H9 (cell line): ENCODE data around the gene ZNF275. TPM values are rescaled to one million over a fixed set of nuclear protein-coding genes. Genes with fewer than 3 reads are reported as not detected.

Source experiments
- DNase-seq: peaks from one replicate; pipeline ENCODE4 v3.0.0-alpha.2; 2017
- H2AFZ ChIP-seq: one replicate; pipeline ENCODE4 v1.6.1; 2013; ENCODE audit warnings: mild to moderate bottlenecking, low read length, control low read depth, moderate library complexity
- H2AK5ac ChIP-seq: 2 replicates; pipeline ENCODE4 v1.6.1; 2013; ENCODE audit warnings: low read length, control low read depth, mixed read lengths; ENCODE audit not compliant: insufficient read length
- H2BK120ac ChIP-seq: one replicate; pipeline ENCODE4 v1.6.1; 2013; ENCODE audit warnings: low read depth, mild to moderate bottlenecking, low read length, control low read depth, inconsistent platforms; ENCODE audit not compliant: poor library complexity, severe bottlenecking
- H2BK12ac ChIP-seq: 2 replicates; pipeline ENCODE4 v1.6.1; 2013; ENCODE audit warnings: low read length, control low read depth, mixed read lengths, low read depth; ENCODE audit not compliant: insufficient read length
- H2BK15ac ChIP-seq: 2 replicates; pipeline ENCODE4 v1.6.1; 2013; ENCODE audit warnings: low read depth, low read length, control low read depth
- H2BK20ac ChIP-seq: one replicate; pipeline ENCODE4 v1.6.1; 2013; ENCODE audit warnings: low read depth, mild to moderate bottlenecking, low read length, control low read depth, inconsistent platforms; ENCODE audit not compliant: poor library complexity, severe bottlenecking
- H2BK5ac ChIP-seq: 2 replicates; pipeline ENCODE4 v1.6.1; 2013; ENCODE audit warnings: low read length, control low read depth, mixed read lengths; ENCODE audit not compliant: insufficient read length
- H3K14ac ChIP-seq: 2 replicates; pipeline ENCODE4 v1.6.1; 2013; ENCODE audit warnings: low read length, control low read depth; ENCODE audit not compliant: insufficient read depth
- H3K18ac ChIP-seq: 2 replicates; pipeline ENCODE4 v1.6.1; 2013; ENCODE audit warnings: low read depth, mild to moderate bottlenecking, mixed read lengths, low read length, control low read depth; ENCODE audit not compliant: insufficient read length
- H3K23ac ChIP-seq: 2 replicates; pipeline ENCODE4 v1.6.1; 2013; ENCODE audit warnings: low read length, control low read depth, mixed read lengths, low read depth; ENCODE audit not compliant: insufficient read length
- H3K23me2 ChIP-seq: 2 replicates; pipeline ENCODE4 v1.6.1; 2013; ENCODE audit warnings: low read depth, mild to moderate bottlenecking, mixed read lengths, low read length, control low read depth; ENCODE audit not compliant: insufficient read length, poor library complexity, severe bottlenecking
- H3K27ac ChIP-seq: 2 replicates; pipeline ENCODE4 v1.5.1; 2013; ENCODE audit warnings: low read length, control low read depth, mixed read lengths, low read depth; ENCODE audit not compliant: insufficient read length
- H3K27me3 ChIP-seq: 2 replicates; pipeline ENCODE4 v1.6.1; 2013; ENCODE audit warnings: low read length, control low read depth, inconsistent platforms; ENCODE audit not compliant: insufficient read depth
- H3K4ac ChIP-seq: 2 replicates; pipeline ENCODE4 v1.6.1; 2013; ENCODE audit warnings: low read depth, mild to moderate bottlenecking, control low read depth, inconsistent platforms, low read length, moderate library complexity
- H3K4me1 ChIP-seq: 2 replicates; pipeline ENCODE4 v1.6.1; 2013; ENCODE audit warnings: low read length, control low read depth, inconsistent platforms; ENCODE audit not compliant: insufficient read depth
- H3K4me2 ChIP-seq: 2 replicates; pipeline ENCODE4 v1.6.1; 2013; ENCODE audit warnings: low read length, control low read depth, mixed read lengths; ENCODE audit not compliant: insufficient read length, insufficient read depth
- H3K56ac ChIP-seq: 2 replicates; pipeline ENCODE4 v1.6.1; 2013; ENCODE audit warnings: low read depth, mild to moderate bottlenecking, mixed read lengths, low read length, control low read depth; ENCODE audit not compliant: insufficient read length
- H3K79me1 ChIP-seq: 2 replicates; pipeline ENCODE4 v1.6.1; 2013; ENCODE audit warnings: low read depth, mild to moderate bottlenecking, moderate library complexity, low read length, control low read depth, inconsistent platforms; ENCODE audit not compliant: insufficient read depth, poor library complexity, severe bottlenecking
- H3K79me2 ChIP-seq: 2 replicates; pipeline ENCODE4 v1.6.1; 2013; ENCODE audit warnings: low read length, control low read depth, inconsistent platforms; ENCODE audit not compliant: insufficient read depth
- H3K9ac ChIP-seq: 2 replicates; pipeline ENCODE4 v1.6.1; 2013; ENCODE audit warnings: low read length, control low read depth, mixed read lengths; ENCODE audit not compliant: insufficient read length; ENCODE audit errors: extremely low read depth
- H3K9me3 ChIP-seq: one replicate; pipeline ENCODE4 v1.6.1; 2013; ENCODE audit warnings: low read depth, low read length, inconsistent platforms; ENCODE audit not compliant: control insufficient read depth
- H3T11ph ChIP-seq: one replicate; pipeline ENCODE4 v1.6.1; 2013; ENCODE audit warnings: mild to moderate bottlenecking, low read length, control low read depth, inconsistent platforms
- H4K20me1 ChIP-seq: one replicate; pipeline ENCODE4 v1.6.1; 2013; ENCODE audit not compliant: control insufficient read depth, insufficient read length, insufficient read depth
- H4K5ac ChIP-seq: 2 replicates; pipeline ENCODE4 v1.6.1; 2013; ENCODE audit warnings: low read depth, mild to moderate bottlenecking, mixed read lengths, low read length, control low read depth; ENCODE audit not compliant: insufficient read length
- H4K8ac ChIP-seq: replicated peaks from 2 replicates; pipeline ENCODE4 v1.6.1; 2013; ENCODE audit warnings: low read length, control low read depth, mixed read lengths, low read depth; ENCODE audit not compliant: insufficient read length
- H4K91ac ChIP-seq: 2 replicates; pipeline ENCODE4 v1.6.1; 2013; ENCODE audit warnings: low read depth, mild to moderate bottlenecking, moderate library complexity, mixed read lengths, low read length, control low read depth; ENCODE audit not compliant: insufficient read length
- H3K27ac Mint-ChIP-seq, 3 experiments: 2 replicates in 2 of 3; 3 replicates in 1 of 3; pipeline ENCODE4 v1.8.0; 2020 to 2021; ENCODE audit warnings: mixed read lengths in 3 of 3, mild to moderate bottlenecking in 1 of 3, moderate library complexity in 1 of 3
- H3K27me3 Mint-ChIP-seq: 2 replicates; pipeline ENCODE4 v1.8.0; 2021; ENCODE audit warnings: low read depth, mild to moderate bottlenecking, moderate library complexity, mixed read lengths
- H3K36me3 Mint-ChIP-seq, 3 experiments: 2 replicates in 2 of 3; 3 replicates in 1 of 3; pipeline ENCODE4 v1.8.0; 2020 to 2021; ENCODE audit warnings: low read depth in 3 of 3, mixed read lengths in 3 of 3; ENCODE audit not compliant: insufficient read depth in 1 of 3
- H3K4me1 Mint-ChIP-seq, 2 experiments: 2 replicates each; pipeline ENCODE4 v1.8.0; 2020; ENCODE audit warnings: mixed read lengths in 2 of 2
- H3K4me3 Mint-ChIP-seq, 2 experiments: 2 replicates in 1 of 2; 3 replicates in 1 of 2; pipeline ENCODE4 v1.8.0; 2020 to 2021; ENCODE audit warnings: mild to moderate bottlenecking in 2 of 2, mixed read lengths in 2 of 2, moderate library complexity in 1 of 2
- H3K9me3 Mint-ChIP-seq, 2 experiments: 2 replicates in 1 of 2; 3 replicates in 1 of 2; pipeline ENCODE4 v1.8.0; 2020; ENCODE audit warnings: mild to moderate bottlenecking in 2 of 2, mixed read lengths in 2 of 2, moderate library complexity in 1 of 2
- WGBS: extraction: QIAGEN DNeasy Blood & Tissue Kit; methylation state at CpG from one replicate; pipeline ENCODE4 v1.1.7; 2013; ENCODE audit warnings: missing lambda C conversion rate, low lambda C conversion rate, mixed read lengths; ENCODE audit not compliant: insufficient read length; ENCODE audit errors: extremely low coverage; 5-methylcytosine and 5-hydroxymethylcytosine counted together
- total RNA-seq: library from RNA; stranded (reverse); gene quantifications from 2 replicates; pipeline ENCODE4 v1.2.1, GENCODE V29; 2021
- TF ChIP-seq, protein P1 (sequence below): fragments of 200-600 bp; sonication (generic); conservative IDR thresholded peaks from 3 replicates; pipeline ENCODE4 v1.8.0; 2021; ENCODE audit warnings: antibody characterized with exemption, mild to moderate bottlenecking

ZNF275 gene
- total RNA-seq, 1 experiment from 2014 or later = 11.8 TPM

GRCh38 chrX:153303276-153304262 lies 30.4 kb upstream of the ZNF275 start:
- Histone ChIP-seq H3K4me2 (no peak overlapping the region), H3K9ac (no peak overlapping the region), H3K79me1 (no peaks in the 10 kb centered on the region), H3K27ac (no peak overlapping the region), H3K27me3 (no peaks in the 10 kb centered on the region), H3K9me3 (peaks cover 46% of the 10 kb centered on the region), H4K91ac (no peak overlapping the region), H2BK20ac (no peak overlapping the region), H3T11ph (no peak overlapping the region), H2BK15ac (no peak overlapping the region), H2BK120ac (no peak overlapping the region), H3K18ac (no peak overlapping the region), H3K14ac (no peak overlapping the region), H4K8ac (no peak overlapping the region), H3K4me1 (no peaks in the 10 kb centered on the region), H4K5ac (no peak overlapping the region), H2AK5ac (no peak overlapping the region), H3K4ac (no peak overlapping the region), H3K23me2 (no peaks in the 10 kb centered on the region), H2AFZ (no peak overlapping the region), H2BK5ac (no peak overlapping the region), H3K23ac (no peak overlapping the region), H4K20me1 (no peaks in the 10 kb centered on the region), H3K56ac (no peak overlapping the region), H2BK12ac (no peak overlapping the region), H3K79me2 (no peaks in the 10 kb centered on the region)
- Mint-ChIP-seq H3K36me3 (peaks cover 0 to 8% (median 0%) of the 10 kb centered on the region in 3 experiments; a peak in 4 of 7 replicates), H3K4me1 (peaks cover 0 to 4% of the 10 kb centered on the region in 2 experiments; a peak in 1 of 4 replicates), H3K27ac (no peak overlapping the region), H3K27me3 (peaks cover 35% of the 10 kb centered on the region), H3K4me3 (no peak overlapping the region), H3K9me3 (peaks cover 75 to 85% of the 10 kb centered on the region in 2 experiments)
- TF ChIP-seq, protein P1, sequence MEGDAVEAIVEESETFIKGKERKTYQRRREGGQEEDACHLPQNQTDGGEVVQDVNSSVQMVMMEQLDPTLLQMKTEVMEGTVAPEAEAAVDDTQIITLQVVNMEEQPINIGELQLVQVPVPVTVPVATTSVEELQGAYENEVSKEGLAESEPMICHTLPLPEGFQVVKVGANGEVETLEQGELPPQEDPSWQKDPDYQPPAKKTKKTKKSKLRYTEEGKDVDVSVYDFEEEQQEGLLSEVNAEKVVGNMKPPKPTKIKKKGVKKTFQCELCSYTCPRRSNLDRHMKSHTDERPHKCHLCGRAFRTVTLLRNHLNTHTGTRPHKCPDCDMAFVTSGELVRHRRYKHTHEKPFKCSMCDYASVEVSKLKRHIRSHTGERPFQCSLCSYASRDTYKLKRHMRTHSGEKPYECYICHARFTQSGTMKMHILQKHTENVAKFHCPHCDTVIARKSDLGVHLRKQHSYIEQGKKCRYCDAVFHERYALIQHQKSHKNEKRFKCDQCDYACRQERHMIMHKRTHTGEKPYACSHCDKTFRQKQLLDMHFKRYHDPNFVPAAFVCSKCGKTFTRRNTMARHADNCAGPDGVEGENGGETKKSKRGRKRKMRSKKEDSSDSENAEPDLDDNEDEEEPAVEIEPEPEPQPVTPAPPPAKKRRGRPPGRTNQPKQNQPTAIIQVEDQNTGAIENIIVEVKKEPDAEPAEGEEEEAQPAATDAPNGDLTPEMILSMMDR = no peak
- WGBS = no CpG with 5 or more reads among the region's 12 CpGs
- DNase-seq = no peak
